SU-DHL-6 (cell line): ENCODE data around the gene CEND1.

ENCODE experiments used
- CTCF ChIP-seq: fragments of 200-600 bp; sonication (generic); IDR thresholded peaks from one replicate; pipeline ENCODE4 v1.5.1; 2017; ENCODE audit warnings: antibody characterized with exemption, mild to moderate bottlenecking, low read length, moderate library complexity; ENCODE audit not compliant: insufficient read depth, poor library complexity, severe bottlenecking
- EZH2phosphoT487 ChIP-seq: fragments of 200-600 bp; sonication (generic), shearing (Covaris generic); conservative IDR thresholded peaks from 2 replicates; pipeline ENCODE4 v1.6.1; 2018; ENCODE audit warnings: mild to moderate bottlenecking, antibody characterized with exemption, low read length, moderate library complexity, mixed read lengths

DNA sequence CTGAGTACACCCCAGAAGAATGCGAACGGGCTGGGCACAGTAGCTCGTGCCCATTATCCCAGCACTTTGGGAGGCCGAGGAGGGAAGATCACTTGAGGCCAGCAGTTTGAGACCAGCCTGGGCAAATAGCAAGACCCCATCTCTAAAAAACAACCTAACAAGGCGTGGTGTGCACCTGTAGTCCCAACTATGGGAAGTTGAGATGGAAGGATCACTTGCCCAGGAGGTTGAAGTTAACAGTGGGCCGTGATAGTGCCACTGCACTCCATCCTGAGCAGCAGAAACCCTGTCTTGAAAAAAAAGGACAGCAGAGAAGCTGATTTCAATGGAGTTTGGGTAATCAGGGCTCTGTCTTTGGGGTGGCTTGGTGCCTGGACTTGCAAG lies 23.2 kb upstream of the CEND1 start:
- TF ChIP-seq CTCF, result no peak
- TF ChIP-seq EZH2phosphoT487, result no peak
